Measurements from ENCODE around the gene MRPS18B.

MRPS18B gene

DNA sequence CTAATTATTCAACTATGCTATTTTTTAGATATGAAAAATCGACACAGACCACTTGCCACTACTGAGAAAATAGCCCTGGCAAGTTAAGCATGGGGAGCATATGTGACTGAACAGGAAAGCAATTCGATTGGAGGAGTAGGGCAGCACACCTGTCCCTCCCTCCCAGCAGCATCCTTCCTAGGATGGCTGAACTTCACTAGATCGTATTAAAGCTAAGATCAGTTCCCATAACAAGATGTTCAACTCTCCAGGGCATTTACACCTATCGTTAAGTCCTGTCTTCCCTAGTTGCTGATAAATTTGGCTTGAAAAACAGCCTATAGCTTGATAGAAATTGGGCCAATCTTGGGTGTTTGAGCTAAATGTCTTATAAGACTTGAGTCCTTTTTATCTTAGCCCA lies 7.6 kb upstream of the MRPS18B start:
- no peak for DNase-seq

DNA sequence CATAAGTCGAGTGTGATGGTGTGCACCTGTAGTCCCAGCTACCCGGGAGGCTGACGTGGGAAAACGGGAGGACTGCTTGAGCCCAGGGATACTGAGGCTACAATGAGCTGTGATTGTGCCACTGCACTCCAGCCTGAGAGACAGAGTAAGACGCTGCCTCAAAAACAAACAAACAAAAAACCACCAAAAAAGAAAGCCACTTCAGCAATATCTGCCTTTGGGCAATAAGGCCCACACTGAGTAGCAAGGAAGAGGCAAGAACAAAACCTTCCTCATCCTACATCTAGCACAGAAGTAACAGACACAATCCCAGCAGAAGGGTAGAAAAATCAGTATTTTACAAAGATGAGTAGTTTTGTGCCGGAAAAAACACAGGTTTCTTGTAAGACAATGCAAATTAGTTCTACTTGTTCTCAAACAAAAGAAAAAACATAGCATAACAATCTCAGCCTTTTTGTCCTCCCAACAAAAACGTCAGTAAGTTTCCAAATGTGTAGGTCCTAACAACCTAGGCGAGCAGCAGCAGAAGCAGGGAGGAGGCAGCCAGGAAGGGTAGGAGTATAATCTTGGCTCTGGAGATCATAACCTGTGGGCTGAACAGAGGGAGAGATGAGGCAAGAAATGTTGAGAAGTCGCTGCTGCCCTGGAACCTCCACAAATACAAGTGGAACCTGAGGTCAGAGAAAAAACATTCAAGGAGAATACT lies 6.3 kb upstream of the MRPS18B start:
- no peak for DNase-seq

DNA sequence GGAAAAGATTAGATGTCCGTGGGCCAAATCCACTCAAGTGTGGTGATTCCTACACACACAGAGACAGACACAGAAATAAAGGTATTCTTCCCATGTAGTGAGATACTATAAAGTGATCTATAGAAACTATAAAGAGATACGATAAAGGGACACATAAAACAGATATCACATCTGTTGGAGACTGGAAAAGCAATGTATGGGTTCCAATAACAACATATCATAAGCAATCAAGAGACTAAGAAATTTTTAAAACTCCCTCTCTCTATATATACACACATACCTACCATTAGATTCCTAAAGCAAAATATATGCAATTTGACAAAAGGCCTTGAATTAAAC lies 5.8 kb upstream of the MRPS18B start:
- no peak for DNase-seq

DNA sequence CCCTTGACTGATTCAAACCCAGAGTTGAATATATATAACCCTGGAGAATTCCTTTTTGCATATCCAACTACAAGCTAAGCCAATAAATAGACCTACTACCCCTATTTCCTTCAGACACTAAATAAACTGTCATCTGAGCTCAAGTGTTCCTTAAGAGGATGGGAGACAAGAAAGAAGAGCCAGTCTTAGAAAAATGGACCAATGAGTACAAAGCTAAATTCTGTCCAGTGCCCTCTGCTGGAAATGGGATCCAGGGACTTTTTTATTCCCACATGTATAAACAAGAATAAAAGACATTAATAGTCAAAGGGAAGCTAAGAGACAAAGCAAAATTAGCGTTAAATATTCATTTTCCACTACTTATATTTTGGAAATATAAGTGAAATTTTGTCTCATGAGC lies 5.4 kb upstream of the MRPS18B start:
- no peak for DNase-seq

DNA sequence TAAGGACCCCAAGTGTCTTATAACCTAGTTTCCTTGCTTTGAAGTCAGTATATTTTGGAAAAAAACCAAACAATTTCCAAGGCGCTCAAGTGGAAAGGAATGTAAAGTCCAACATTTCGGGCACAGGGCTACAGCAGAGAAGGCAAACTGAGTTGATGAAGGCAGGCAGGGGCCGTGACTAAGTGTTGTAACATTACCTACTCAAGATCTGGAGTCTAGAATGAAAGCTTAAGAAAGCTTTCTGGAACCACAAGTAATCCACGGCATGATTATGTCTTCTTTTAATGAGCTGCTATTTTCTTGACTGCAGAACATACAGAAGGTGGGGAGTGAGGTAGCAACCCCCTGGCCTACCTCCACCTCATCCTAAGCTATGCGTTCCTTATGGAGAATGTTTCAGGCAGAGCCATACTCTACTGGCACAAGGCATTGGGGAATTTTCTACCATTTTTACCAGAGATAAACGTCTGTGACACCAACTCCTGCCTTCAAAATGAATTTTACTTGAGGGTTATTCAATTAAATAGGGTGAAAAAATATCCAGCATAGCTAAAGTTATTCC lies 4.9 kb upstream of the MRPS18B start:
- no peak for DNase-seq

DNA sequence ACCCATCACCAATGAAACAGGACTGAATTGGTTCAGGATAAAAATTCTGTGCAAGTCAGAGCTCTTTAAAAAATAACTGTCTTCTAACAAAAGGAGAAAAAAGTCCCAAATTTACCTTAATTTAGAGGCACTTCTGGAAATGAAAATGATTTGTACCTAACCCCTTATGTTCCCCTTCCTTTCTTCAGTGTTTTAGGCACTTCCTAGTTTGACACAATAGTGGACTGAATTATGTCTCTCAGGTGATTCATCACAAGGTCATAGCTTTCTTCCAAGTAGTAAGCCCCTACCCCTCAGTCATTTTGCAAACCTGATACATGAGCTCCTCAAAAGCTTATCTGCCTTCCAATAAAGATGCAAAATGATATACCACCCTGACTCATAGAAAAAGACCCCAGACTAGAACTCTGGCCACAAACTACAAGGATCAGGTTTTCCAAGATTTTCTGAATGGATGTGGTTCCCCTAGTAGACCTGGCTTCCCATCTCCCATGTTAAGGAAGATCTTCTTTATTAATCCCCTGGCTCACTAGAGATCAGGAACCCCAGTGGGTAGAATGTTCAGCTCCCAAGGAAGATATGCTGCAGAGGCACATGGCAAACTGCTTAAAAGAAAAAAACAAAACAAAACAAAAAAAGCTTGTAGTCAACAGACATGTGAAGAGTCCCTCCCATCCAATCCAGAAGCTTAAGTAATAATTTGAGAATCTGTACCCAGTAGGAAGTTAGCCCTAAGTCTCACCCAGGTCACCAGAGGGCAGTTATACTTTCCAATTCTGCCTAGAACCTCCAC lies 4.2 kb upstream of the MRPS18B start:
- no peak for DNase-seq

DNA sequence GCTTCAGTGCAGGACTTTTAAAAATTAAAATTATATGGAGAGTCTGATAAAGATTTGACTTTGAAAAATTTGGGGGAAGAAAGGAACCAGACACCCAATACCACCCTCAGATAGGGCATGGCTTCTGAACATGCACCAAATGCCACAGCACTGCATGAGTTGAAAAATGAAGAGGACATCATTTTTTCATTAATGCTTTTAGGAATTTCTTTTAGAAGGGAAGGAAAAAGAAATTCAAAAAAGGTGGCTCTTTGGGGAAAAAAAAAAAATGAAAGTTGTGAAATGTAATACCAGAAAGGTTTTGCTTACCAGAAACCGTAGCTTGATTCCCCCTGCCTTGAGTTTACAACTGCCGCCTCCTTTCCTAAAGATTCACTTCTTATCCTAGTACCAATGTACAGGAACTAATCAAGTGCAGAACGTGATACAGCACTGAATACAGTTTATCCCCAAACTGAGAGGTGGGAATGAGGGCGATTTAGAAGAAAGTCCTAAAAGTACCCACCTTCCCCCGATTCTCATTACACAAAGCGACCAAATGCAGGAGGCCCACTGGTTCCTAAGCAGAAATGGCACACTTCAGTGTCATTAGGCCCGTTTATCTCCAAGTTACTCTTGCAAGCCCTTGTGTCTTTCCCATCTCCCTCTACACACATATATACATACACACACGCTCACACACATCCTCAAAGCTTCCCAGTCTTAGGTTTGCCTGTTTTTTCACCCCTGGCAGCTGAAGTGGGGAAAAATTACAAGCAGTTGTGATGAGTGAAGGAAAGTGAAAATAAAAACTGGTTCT lies 3.4 kb upstream of the MRPS18B start:
- DNase-seq: no peak

DNA sequence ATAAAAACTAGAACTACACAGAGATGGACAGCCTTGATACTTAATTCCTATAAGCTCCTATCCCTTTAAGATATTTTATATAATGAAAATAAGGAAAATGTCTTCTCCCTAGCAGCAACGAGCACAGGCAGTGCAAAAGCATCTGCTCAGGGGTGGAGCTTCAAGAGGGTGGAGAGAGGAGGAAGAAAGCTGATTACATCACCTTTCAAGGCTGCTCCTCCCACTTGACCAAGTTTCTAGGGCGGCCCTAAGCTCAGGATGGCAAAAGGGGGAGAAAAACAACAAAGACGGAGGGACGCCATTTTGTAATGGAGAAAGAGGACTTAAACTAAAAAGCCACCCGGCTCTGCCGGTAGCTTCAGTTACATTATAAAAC lies 2.8 kb upstream of the MRPS18B start:
- peak; percentile 90 for DNase-seq

DNA sequence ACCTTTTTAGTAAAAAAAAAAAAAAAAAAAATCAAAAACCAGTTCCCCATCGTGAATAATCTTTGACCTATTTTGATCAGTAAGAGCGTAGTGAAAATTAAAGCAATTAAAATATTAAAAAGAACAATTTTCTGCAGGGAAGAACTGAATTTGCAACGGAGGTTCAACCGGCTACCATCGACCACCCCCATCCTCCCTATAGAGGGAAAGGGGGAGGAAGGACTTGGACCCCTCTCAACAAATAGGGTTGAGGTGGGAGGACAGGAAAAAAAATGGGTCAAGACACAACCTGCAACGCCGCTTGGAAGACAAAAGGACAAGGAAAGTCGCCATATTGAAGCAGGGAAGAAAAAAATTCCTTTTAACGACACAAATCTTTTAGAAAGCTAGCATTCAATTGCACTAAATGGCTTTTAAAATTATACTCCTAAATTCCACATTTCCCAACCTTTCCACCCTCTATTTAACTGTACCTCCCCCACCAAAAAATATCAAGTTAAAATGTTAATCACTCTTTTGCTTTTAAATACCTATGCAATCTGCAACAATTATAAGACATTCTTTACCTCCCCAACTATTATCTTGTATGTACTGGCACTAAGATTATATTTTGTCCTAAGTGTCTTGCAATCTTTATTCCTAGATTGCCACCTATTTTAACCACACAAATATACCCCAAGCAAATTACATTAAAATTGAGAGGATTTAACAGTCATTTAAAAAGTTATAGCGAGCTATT lies 2.3 kb upstream of the MRPS18B start:
- DNase-seq: peak; percentile 24

DNA sequence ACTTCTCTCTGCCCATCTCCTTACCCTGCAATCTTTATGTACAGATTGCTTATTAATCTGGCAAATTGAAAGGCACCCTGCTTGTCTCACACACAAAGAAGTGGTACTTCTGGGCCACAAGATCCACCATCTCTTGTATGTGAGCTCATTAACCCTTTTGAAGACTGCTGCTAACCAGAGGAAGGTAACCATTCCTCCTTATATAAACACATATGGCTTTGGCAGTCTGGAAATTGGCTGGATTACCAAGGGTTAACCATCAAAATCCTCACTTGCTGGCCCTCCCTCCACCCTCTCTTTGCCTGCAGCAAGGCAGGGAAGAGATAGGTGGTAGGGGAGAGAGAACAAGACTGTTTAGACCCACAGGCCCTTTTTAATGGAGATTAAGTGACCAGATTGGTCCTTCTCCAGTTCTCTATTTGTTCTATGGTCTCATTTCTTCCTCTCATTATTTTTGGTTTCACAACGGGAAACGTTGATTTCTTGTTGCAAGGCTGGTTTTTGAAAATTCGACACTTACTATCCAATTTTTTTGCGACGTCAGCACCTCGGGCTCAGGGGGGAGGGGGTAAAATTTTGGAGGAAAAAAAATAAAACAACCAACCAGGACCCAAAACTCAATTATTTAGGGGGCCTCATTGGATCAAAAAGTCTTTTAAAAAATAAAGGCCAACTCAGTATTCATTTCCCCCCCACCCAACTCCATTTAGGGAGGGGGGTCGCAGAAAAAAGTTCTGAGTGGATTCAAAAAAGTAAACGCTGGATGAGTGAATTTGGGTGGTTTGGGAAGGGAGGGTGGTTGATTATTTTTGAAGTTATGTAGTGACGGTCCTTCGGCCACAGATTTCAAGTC lies 1.5 kb upstream of the MRPS18B start:
- DNase-seq: peak; percentile 16

DNA sequence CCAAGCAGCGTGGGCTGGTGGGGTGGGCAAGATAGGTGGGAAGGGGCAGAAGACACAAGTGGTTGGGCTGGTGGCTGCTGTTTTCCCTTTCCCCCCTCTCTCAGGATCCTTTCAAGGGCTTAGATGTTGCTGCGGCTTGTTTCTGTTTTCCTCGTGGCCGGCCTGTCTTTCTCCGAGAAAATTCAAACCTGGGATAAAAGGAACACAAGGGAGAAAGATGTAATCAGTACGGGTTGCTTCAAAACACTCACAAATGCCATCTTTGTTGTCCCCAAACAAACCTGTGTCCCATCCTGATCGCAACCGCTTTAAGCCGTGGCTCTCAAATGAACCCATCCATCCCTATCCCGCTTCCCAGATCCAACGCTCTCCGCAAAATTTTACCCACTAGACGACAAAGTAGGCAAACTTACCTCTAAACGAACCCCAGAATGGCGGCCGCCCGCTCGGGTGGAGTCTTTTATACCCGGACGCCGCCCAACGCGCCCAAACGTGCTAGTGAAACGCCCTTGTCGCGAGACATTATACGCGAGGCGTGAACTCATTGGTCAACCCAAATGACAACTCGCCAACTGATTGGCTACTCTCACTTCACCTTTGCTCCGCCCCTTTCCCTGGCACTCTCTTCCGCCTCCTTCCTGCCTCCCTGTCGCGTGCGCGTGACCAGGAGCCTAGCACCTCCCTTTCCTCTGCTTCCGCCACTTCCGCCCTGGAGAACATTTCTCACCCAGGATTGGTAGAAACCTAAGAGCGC lies 652 bp upstream of the MRPS18B start, which contains the start of gene PPP1R10:
Gene PPP1R10, minus strand, starts transcription at position 433 of the 754 bp plus-strand sequence. CDS start 7,299 bp downstream, outside the sequence.
- DNase-seq: peak; percentile 98

DNA sequence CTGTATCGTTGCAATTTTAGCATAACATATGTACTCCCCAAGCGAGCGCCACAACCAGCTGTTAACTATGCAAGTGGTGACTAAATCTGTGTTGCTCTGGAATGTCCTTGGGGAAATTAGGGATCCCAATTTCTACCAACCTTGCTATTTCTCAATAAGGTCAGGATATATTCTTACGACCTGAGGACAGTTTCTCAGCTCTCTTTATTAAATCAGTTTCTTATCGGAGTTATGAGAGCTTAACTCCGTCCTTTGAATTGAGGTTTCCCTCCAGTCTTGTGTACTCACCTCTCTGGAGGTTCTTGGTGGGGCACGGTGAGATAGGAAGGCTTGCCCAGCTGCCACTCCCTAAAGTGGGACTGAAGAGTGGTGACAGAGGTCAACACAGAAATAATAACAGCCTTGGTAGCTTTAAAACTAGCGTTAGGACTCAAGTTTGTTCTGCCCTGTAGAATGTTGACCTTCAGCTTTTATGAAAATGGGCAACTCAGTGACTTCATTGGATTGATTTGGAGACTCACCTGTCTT lies 694 bp downstream of the MRPS18B start:
- DNase-seq: no peak

DNA sequence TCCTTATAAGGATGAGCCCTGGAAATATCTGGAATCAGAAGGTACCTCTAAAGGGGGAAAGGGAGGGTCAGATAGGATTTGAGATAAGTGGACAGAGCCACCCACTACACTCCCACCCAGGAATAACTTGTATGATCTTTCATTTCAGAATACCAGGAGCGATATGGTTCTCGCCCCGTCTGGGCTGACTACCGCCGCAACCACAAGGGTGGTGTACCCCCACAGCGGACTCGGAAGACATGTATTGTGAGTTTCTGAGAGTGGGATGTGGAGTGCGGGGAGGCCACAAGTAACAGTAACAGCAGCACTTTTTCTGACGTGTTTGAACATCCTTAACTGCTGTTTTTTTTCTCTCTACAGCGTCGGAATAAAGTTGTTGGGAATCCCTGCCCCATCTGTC lies 1.9 kb downstream of the MRPS18B start:
- no peak for DNase-seq

DNA sequence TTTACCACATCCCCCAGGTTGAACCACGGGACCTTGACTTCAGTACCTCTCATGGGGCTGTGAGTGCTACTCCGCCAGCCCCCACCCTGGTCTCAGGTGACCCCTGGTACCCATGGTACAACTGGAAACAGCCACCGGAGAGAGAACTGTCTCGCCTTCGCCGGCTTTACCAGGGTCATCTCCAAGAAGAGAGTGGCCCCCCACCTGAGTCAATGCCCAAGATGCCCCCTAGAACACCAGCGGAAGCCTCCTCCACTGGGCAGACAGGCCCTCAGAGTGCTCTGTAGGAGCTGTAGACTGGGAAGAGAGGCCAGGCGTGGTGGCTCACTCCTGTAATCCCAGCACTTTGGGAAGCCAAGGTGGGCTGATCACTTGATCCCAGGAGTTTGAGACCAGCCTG lies 7.9 kb downstream of the MRPS18B start:
- no peak for DNase-seq

DNA sequence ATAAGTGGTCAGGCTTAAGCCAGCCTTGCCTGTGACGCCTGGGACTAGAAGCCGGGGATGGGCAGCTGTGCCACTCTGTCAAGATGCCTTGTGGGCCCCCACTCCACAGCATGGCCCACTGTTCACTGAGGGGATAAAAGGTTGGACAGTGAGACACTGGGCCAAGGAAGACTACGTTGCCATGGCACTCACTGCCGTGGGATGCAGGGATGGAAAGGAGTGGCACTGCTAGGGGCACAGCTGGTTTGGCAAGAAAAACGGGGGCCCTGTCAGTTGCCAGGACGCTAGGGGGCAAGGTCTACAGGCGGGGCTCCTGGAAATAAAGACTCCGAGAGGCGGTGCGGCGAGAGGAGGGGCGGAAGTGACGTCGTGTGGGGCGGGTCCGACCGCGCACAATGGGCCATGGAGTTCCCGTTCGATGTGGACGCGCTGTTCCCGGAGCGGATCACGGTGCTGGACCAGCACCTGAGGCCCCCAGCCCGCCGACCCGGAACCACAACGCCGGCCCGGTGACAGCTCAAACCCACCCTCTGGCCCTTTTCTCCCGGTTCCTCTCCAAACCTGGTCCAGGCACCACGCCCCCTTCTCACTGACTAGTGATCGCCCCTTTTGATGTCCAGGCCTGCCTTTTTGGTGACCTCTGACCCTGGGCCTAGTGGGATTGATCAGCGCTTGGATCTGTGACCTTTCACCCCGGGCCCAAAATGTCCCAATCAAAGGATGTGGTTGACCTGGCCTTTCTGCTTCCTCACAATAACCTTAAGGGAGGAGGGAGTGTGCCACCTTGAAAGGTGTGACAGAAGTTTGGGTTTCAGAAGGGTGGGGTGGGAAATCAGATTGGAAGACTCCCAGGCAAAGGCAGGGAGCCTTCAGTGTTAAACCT lies 9.1 kb downstream of the MRPS18B start, which contains the start of gene ATAT1:
Gene ATAT1, plus strand, starts transcription at position 391 of the 883 bp plus-strand sequence.
- DNase-seq: peak; percentile 53

DNA sequence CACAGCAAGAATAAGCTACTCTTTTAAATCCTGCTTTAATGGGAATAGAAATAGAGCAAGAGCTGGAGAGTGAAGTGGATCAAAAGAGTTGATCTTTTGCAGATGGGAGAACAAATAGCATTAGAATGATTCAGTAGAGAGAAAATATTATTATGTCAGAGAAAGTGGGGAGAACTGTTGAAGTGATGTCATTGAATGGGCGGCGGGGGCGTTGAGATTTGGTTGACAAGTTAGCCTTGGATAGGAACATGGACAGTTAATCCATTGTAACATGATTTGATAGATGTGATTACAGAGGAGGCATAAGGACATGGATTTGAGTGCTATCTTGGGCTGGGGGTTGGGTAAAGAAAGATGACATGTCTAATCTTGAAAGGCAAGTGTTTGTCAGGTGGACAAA lies 18.2 kb downstream of the MRPS18B start:
- DNase-seq: no peak

DNA sequence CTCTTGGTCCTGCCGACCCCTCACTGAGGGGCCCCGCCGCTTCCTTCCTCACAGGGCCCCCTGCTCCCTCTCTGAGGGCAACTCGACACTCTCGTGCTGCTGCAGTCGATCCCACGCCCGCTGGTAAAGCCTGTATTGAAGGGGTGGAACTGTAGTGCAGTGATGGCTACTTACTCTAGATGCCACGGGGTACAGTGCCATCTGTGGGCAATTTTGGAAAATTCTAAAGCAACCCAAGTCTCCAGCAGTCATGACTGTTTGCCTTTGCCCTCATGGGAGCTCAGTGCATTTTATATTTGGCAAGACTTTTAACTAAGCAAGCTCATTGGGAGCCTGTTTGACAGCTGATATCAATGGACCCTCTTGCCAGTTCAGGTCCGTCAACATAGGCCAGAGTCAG lies 22.8 kb downstream of the MRPS18B start:
- DNase-seq: no peak

DNA sequence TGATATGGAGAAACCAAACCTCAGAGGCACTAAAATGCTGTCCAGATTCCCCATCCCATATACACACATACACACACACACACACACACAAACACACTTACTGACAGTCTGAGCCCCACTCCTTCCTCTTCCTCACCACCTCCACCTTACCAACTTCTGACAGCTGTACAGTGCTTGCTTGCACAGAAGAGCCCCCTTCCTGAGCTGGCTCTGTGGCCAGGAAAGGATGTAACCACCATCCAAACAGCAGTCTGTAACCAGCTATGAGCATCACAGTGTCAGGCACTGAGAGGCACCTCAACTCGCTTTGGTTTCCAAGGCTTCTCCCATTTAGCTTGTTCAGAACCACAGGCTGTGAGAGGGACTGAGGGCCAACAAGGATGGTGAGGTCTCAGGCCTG lies 23.4 kb downstream of the MRPS18B start:
- DNase-seq: no peak

DNA sequence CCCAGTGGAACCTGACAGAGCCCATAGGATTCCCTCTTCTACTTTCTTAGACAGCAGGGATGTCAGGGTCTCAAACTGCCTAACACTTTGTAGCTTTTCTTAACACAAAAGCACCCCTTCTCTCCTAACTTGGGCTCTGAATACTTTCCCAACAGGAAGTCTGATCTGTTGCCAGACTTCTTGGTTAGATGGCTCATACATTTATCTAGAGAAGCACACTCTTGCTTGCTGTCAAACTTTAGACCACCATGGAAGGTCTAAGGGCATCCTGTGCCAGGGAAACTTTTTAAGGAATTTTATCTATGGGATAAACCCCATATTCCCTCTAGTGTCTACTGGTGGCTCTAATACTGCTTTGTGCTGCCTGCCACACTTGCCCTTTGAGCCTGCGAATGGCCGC lies 26.0 kb downstream of the MRPS18B start:
- DNase-seq: no peak

DNA sequence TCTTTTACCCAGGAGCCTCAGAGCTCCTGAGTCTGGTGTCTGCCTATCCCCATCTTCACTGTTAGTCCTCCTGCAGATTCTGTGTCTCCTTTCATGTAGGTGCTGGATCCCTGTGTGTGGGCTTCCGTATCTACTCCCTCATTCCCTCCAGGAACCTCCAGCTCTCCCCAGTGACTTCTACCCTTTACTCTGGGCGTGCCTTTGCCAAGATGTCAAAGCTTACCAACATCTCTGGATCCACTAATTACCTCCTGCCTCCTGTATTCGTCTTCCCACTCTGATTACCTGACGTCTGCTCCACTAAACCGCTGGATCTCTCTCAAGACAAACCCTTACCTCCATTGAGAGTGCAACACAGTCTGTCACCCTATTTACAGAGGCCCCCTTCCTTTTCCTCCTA lies 27.1 kb downstream of the MRPS18B start:
- no peak for DNase-seq

Measured in NCI-H524 treated with DMSO at 0.1 percent for 48 hours (cell line).